Progenitor cell of endocrine pancreas (in vitro differentiated cells): Measurements from ENCODE around the gene CD300LB. TPM values are rescaled to one million over a fixed set of nuclear protein-coding genes. Genes with fewer than 3 reads are reported as not detected.

Source experiments
- DNase-seq: peaks from one replicate; pipeline ENCODE4 v3.0.0; 2021; ENCODE audit warnings: low spot score; ENCODE audit not compliant: unreplicated experiment
- H3K27ac Mint-ChIP-seq: 2 replicates; pipeline ENCODE4 v1.8.0; 2021; ENCODE audit warnings: mild to moderate bottlenecking, moderate library complexity, mixed read lengths
- H3K27me3 Mint-ChIP-seq: 2 replicates; pipeline ENCODE4 v1.8.0; 2021; ENCODE audit warnings: mixed read lengths
- H3K36me3 Mint-ChIP-seq: 2 replicates; pipeline ENCODE4 v1.8.0; 2022; ENCODE audit warnings: mixed read lengths; ENCODE audit not compliant: insufficient read depth
- H3K4me1 Mint-ChIP-seq: 2 replicates; pipeline ENCODE4 v1.8.0; 2021; ENCODE audit warnings: low read depth, mixed read lengths
- H3K4me3 Mint-ChIP-seq: 2 replicates; pipeline ENCODE4 v1.8.0; 2021; ENCODE audit warnings: low read depth, mild to moderate bottlenecking, moderate library complexity, mixed read lengths
- H3K9me3 Mint-ChIP-seq: 2 replicates; pipeline ENCODE4 v1.8.0; 2021; ENCODE audit warnings: low read depth, mixed read lengths
- CTCF ChIP-seq: fragments of 200-600 bp; sonication (generic); IDR thresholded peaks from one replicate; pipeline ENCODE4 v1.5.0; 2021; ENCODE audit warnings: antibody characterized with exemption, mild to moderate bottlenecking; ENCODE audit not compliant: unreplicated experiment
- total RNA-seq: library from RNA; stranded (reverse); gene quantifications from 2 replicates; pipeline ENCODE4 v1.2.1, GENCODE V29; 2021

The CD300LB gene
- total RNA-seq, 1 donor from 2014 or later, result not detected

- no peak for TF ChIP-seq CTCF
- Mint-ChIP-seq H3K4me3 (no peak overlapping the region), H3K27me3 (no peaks in the 10 kb centered on the region), H3K4me1 (no peaks in the 10 kb centered on the region), H3K36me3 (no peaks in the 10 kb centered on the region), H3K27ac (no peak overlapping the region), H3K9me3 (no peaks in the 10 kb centered on the region)
- DNase-seq, result no peak
These were observed 28.4 kb downstream of the CD300LB start for GRCh38 chr17:74502861-74503260.

- H3K4me3 Mint-ChIP-seq, result no peak overlapping the region
These were observed 31.3 kb downstream of the CD300LB start for GRCh38 chr17:74499992-74500391.

GRCh38 chr17:74497471-74497870 is 33.8 kb downstream of the CD300LB start:
- Mint-ChIP-seq H3K9me3 (no peaks in the 10 kb centered on the region), H3K27ac (no peak overlapping the region), H3K27me3 (no peaks in the 10 kb centered on the region), H3K4me3 (no peak overlapping the region), H3K36me3 (no peaks in the 10 kb centered on the region), H3K4me1 (peaks cover 12% of the 10 kb centered on the region)
- DNase-seq, result no peak
- no peak for TF ChIP-seq CTCF

More at GRCh38 chr17:74499992-74500391, 31.3 kb downstream of the CD300LB start:
- Mint-ChIP-seq H3K27ac (no peak overlapping the region), H3K27me3 (no peaks in the 10 kb centered on the region), H3K36me3 (no peaks in the 10 kb centered on the region), H3K4me1 (peaks cover 1% of the 10 kb centered on the region), H3K9me3 (no peaks in the 10 kb centered on the region)
- no peak for TF ChIP-seq CTCF
- DNase-seq, result no peak

GRCh38 chr17:74493331-74493833 is 37.9 kb downstream of the CD300LB start:
- Mint-ChIP-seq H3K27ac (peak overlapping the region; percentile 90), H3K4me3 (no peak overlapping the region), H3K36me3 (no peaks in the 10 kb centered on the region), H3K27me3 (no peaks in the 10 kb centered on the region), H3K4me1 (peaks cover 12% of the 10 kb centered on the region), H3K9me3 (peaks cover 6% of the 10 kb centered on the region)
- DNase-seq, result peak; percentile 72
- TF ChIP-seq CTCF, result peak; percentile 88

- no peak for TF ChIP-seq CTCF
- Mint-ChIP-seq H3K27me3 (no peaks in the 10 kb centered on the region), H3K4me1 (peaks cover 12% of the 10 kb centered on the region), H3K4me3 (no peak overlapping the region), H3K36me3 (no peaks in the 10 kb centered on the region), H3K9me3 (peaks cover 10% of the 10 kb centered on the region), H3K27ac (no peak overlapping the region)
- DNase-seq, result no peak
These were observed 39.6 kb downstream of the CD300LB start for GRCh38 chr17:74491626-74492025.
